Measurements from ENCODE around the gene E2F8.

DNA sequence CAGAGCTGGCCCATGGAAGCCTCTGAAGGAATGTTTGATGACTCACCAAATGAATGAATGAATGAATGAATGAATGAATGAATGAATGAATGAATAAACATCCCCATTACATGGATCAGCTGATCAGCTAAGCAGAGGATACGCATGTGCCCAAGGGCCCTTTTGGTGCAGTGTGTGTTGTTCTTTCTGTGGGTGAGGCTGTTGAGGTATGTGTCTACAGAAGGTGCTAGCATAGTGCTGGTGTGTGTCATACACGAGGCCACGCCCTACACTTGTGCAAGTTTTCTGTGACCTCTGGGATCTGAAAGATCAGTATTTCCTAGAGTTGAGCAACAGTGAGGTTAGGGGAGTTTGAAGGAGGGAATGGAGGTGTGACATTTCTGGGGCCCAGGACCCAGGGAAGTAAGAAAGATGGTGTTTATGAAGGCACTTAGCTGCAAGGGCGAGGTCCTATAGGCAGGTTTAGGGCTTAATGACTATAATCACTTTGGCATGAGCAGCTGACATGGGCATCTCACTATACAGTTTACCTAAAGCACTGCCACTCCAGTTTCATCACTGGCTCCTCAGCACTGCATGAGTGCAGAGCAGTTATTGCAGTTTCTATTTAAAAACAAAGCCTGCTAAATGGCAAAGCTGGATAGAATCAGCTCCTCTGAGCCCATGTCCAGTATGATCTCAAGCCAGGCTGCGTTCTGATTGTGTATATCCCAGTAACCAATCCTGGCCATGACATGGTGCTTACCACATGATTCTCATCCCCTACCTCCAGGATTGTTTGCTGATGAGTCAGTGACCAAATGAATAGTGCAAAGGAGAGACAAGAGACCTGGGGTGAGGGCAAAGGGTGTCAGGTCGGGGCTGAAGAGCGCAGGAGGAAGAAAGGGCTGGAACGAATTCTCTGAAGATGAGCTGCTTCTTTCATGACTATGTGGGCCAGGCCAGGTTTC is 36.4 kb upstream of the E2F8 start:
- TF ChIP-seq, protein P1, sequence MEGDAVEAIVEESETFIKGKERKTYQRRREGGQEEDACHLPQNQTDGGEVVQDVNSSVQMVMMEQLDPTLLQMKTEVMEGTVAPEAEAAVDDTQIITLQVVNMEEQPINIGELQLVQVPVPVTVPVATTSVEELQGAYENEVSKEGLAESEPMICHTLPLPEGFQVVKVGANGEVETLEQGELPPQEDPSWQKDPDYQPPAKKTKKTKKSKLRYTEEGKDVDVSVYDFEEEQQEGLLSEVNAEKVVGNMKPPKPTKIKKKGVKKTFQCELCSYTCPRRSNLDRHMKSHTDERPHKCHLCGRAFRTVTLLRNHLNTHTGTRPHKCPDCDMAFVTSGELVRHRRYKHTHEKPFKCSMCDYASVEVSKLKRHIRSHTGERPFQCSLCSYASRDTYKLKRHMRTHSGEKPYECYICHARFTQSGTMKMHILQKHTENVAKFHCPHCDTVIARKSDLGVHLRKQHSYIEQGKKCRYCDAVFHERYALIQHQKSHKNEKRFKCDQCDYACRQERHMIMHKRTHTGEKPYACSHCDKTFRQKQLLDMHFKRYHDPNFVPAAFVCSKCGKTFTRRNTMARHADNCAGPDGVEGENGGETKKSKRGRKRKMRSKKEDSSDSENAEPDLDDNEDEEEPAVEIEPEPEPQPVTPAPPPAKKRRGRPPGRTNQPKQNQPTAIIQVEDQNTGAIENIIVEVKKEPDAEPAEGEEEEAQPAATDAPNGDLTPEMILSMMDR (IDR thresholded peaks at IDR 0.05; ENCODE audit: insufficient read depth, low read depth, low read length): no peak
- no peak for TF ChIP-seq EZH2 (IDR thresholded peaks at IDR 0.05; ENCODE audit: insufficient read depth, low read length)
